HG02981 (cell line): ENCODE measurements around the gene SAA4.
A peak's percentile ranks its signal among the peaks of the same experiment; 100 is the strongest.
"Not testable (repeated sequence)": the region's sequence is repeated elsewhere in the genome, so short reads cannot be mapped to it uniquely, and the experiment has no call there.

Experiments used
- ATAC-seq: cut with Tn5 transposase; IDR thresholded peaks from one replicate; pipeline ENCODE4 v1.9.1; 2021; ENCODE audit warnings: mild to moderate bottlenecking, moderate library complexity; ENCODE audit not compliant: unreplicated experiment

The SAA4 gene

GRCh38 chr11:18247191-18247581, 10.6 kb upstream of the SAA4 start:
- ATAC-seq, result peak; percentile 14

- ATAC-seq, result peak; percentile 80
Observed at GRCh38 chr11:18246379-18247190, 10.0 kb upstream of the SAA4 start.

GRCh38 chr11:18245396-18245795, 8.8 kb upstream of the SAA4 start:
- no peak for ATAC-seq

GRCh38 chr11:18243783-18244362, 7.3 kb upstream of the SAA4 start:
- ATAC-seq, result no peak

GRCh38 chr11:18239655-18240054, 3.1 kb upstream of the SAA4 start:
- ATAC-seq, result no peak

GRCh38 chr11:18235394-18236334, 938 bp downstream of the SAA4 start:
- no peak for ATAC-seq

- no peak for ATAC-seq
Observed at GRCh38 chr11:18233912-18234311, 2.7 kb downstream of the SAA4 start.

- ATAC-seq, result no peak
Observed at GRCh38 chr11:18230859-18231258, 5.7 kb downstream of the SAA4 start.

GRCh38 chr11:18229501-18229900, 7.1 kb downstream of the SAA4 start:
- peak; percentile 95 for ATAC-seq

GRCh38 chr11:18225913-18226312, 10.7 kb downstream of the SAA4 start:
- ATAC-seq, result peak; percentile 34

- no peak for ATAC-seq
Observed at GRCh38 chr11:18223591-18224387, 12.8 kb downstream of the SAA4 start.

- no peak for ATAC-seq
Observed at GRCh38 chr11:18222814-18223421, 13.7 kb downstream of the SAA4 start.

- no peak for ATAC-seq
Observed at GRCh38 chr11:18221274-18221876, 15.2 kb downstream of the SAA4 start.

GRCh38 chr11:18209058-18209457, 27.5 kb downstream of the SAA4 start:
- no peak for ATAC-seq

- no peak for ATAC-seq
Observed at GRCh38 chr11:18204771-18205170, 31.8 kb downstream of the SAA4 start.

GRCh38 chr11:18204220-18204619, 32.4 kb downstream of the SAA4 start:
- ATAC-seq, result no peak

- ATAC-seq, result no peak
Observed at GRCh38 chr11:18203723-18204122, 32.9 kb downstream of the SAA4 start.

- not testable (repeated sequence) for ATAC-seq
Observed at GRCh38 chr11:18197738-18198137, 38.9 kb downstream of the SAA4 start.

- ATAC-seq, result no peak
Observed at GRCh38 chr11:18196532-18196931, 40.1 kb downstream of the SAA4 start.

GRCh38 chr11:18193010-18193409, 43.6 kb downstream of the SAA4 start:
- ATAC-seq, result no peak
